AG04449 (cell line): ENCODE data around the gene MSH5.

Source experiments
- CTCF ChIA-PET: fragments of 350-600 bp; formaldehyde crosslinking; extraction: SDS; loops from one replicate; lab custom pipeline; 2021; ENCODE audit warnings: antibody characterized with exemption; lab: Yijun Ruan, JAX
- POLR2A ChIA-PET: fragments of 400-600, 350-600 bp; formaldehyde crosslinking; extraction: SDS; loops from one replicate; lab custom pipeline; 2020; ENCODE audit warnings: antibody characterized with exemption, inconsistent platforms; lab: Yijun Ruan, JAX
- DNase-seq: peaks from one replicate; pipeline ENCODE4 v3.0.0-alpha.2; 2010; ENCODE audit warnings: low read depth, low spot score
- H3K4me3 ChIP-seq: 2 replicates; pipeline ENCODE4 v1.5.1; 2011; ENCODE audit warnings: low read depth, mild to moderate bottlenecking, control low read depth, low read length
- CTCF ChIP-seq: IDR thresholded peaks from one replicate; pipeline ENCODE4 v1.5.1; 2011; ENCODE audit warnings: mild to moderate bottlenecking, moderate library complexity, low read length, control low read depth, inconsistent platforms; ENCODE audit not compliant: insufficient read depth; ENCODE audit errors: missing control alignments

The MSH5 gene

GRCh38 chr6:31762878-31763618, 23.2 kb downstream of the MSH5 start:
- ChIA-PET POLR2A (no interaction called here), CTCF (interaction anchor here (1.4 kb wide), 1 partner anchor 28 kb away, joined by 5 read pairs; no protein-coding TSS in a partner anchor)
- no peak for TF ChIP-seq CTCF
- DNase-seq: no peak
- H3K4me3 ChIP-seq: no peak overlapping the region

- CTCF ChIA-PET: interaction anchor here (1.4 to 1.5 kb wide), 2 partner anchors 28 to 32 kb away, joined by 3 to 5 read pairs; partner anchors contain the start of gene VARS1
- no peak overlapping the region for H3K4me3 ChIP-seq
- no peak for TF ChIP-seq CTCF
- no peak for DNase-seq
- POLR2A ChIA-PET: no interaction called here
Measured at GRCh38 chr6:31763619-31763940, 23.8 kb downstream of the MSH5 start.

- ChIA-PET CTCF (interaction anchor here (1.5 kb wide), 1 partner anchor 32 kb away, joined by 3 read pairs; the partner anchor contains the start of gene VARS1), POLR2A (no interaction called here)
- no peak for DNase-seq
Measured at GRCh38 chr6:31764198-31764597, 24.4 kb downstream of the MSH5 start.

GRCh38 chr6:31765559-31765909, 25.7 kb downstream of the MSH5 start:
- H3K4me3 ChIP-seq: no peak overlapping the region
- CTCF ChIA-PET: interaction anchor here (1.0 to 1.4 kb wide), 3 partner anchors 9 to 23 kb away, joined by 3 read pairs; no protein-coding TSS in a partner anchor
- no peak for DNase-seq
- POLR2A ChIA-PET: no interaction called here
- TF ChIP-seq CTCF: no peak

More at GRCh38 chr6:31764198-31764597, 24.4 kb downstream of the MSH5 start:
- TF ChIP-seq CTCF: no peak
- no peak overlapping the region for H3K4me3 ChIP-seq

- no peak for TF ChIP-seq CTCF
- peak overlapping the region; percentile 40 for H3K4me3 ChIP-seq
- CTCF ChIA-PET: interaction anchor here (1.0 to 1.4 kb wide), 3 partner anchors 9 to 22 kb away, joined by 3 read pairs; no protein-coding TSS in a partner anchor
- DNase-seq: no peak
- POLR2A ChIA-PET: interaction anchor here (1.2 kb wide), 1 partner anchor 61 kb away, joined by 4 read pairs; the partner anchor contains the start of gene HSPA1B
Measured at GRCh38 chr6:31765910-31766794, 26.3 kb downstream of the MSH5 start.
